Muscle layer of colon (tissue), 2 donors: ENCODE measurements around the gene PAH.

Source experiments
- H3K27ac ChIP-seq: one replicate; pipeline ENCODE4 v1.7.0; 2013; ENCODE audit warnings: low read depth, mild to moderate bottlenecking, low read length, moderate library complexity
- H3K27me3 ChIP-seq, 2 donors: one replicate each; pipeline ENCODE4 v1.7.0; 2013; ENCODE audit warnings: low read length in 2 of 2, mild to moderate bottlenecking in 2 of 2; ENCODE audit not compliant: insufficient read depth in 2 of 2, control insufficient read depth in 1 of 2
- H3K36me3 ChIP-seq: one replicate; pipeline ENCODE4 v1.7.0; 2013; ENCODE audit warnings: mild to moderate bottlenecking, low read length; ENCODE audit not compliant: insufficient read depth
- H3K4me1 ChIP-seq: one replicate; pipeline ENCODE4 v1.7.0; 2013; ENCODE audit warnings: mild to moderate bottlenecking, low read length; ENCODE audit not compliant: insufficient read depth
- H3K4me3 ChIP-seq, 2 donors: one replicate each; pipeline ENCODE4 v1.7.0; 2013; ENCODE audit warnings: low read length in 2 of 2, low read depth in 1 of 2, mild to moderate bottlenecking in 1 of 2, moderate library complexity in 1 of 2
- H3K9ac ChIP-seq: one replicate; pipeline ENCODE4 v1.7.0; 2013; ENCODE audit warnings: low read length
- H3K9me3 ChIP-seq: one replicate; pipeline ENCODE4 v1.7.0; 2013; ENCODE audit warnings: mild to moderate bottlenecking, low read length
- donor health status: abdominal sarcoma.
- donor health status: Adenocarcinoma of cecum.

The PAH gene

DNA sequence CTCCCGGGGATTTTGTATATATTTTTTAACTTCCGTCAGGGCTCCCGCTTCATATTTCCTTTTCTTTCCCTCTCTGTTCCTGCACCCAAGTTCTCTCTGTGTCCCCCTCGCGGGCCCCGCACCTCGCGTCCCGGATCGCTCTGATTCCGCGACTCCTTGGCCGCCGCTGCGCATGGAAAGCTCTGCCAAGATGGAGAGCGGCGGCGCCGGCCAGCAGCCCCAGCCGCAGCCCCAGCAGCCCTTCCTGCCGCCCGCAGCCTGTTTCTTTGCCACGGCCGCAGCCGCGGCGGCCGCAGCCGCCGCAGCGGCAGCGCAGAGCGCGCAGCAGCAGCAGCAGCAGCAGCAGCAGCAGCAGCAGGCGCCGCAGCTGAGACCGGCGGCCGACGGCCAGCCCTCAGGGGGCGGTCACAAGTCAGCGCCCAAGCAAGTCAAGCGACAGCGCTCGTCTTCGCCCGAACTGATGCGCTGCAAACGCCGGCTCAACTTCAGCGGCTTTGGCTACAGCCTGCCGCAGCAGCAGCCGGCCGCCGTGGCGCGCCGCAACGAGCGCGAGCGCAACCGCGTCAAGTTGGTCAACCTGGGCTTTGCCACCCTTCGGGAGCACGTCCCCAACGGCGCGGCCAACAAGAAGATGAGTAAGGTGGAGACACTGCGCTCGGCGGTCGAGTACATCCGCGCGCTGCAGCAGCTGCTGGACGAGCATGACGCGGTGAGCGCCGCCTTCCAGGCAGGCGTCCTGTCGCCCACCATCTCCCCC, 41.2 kb upstream of the PAH start:
- H3K27me3 ChIP-seq = peaks cover 51 to 91% of the 10 kb centered on the region in 2 donors
- H3K9me3 ChIP-seq = no peaks in the 10 kb centered on the region
- H3K4me1 ChIP-seq = peaks cover 12% of the 10 kb centered on the region
- H3K27ac ChIP-seq = no peak overlapping the region
- H3K9ac ChIP-seq = no peak overlapping the region
- no peaks in the 10 kb centered on the region for H3K36me3 ChIP-seq
- peak overlapping the region; percentile 32 to 34 for H3K4me3 ChIP-seq

DNA sequence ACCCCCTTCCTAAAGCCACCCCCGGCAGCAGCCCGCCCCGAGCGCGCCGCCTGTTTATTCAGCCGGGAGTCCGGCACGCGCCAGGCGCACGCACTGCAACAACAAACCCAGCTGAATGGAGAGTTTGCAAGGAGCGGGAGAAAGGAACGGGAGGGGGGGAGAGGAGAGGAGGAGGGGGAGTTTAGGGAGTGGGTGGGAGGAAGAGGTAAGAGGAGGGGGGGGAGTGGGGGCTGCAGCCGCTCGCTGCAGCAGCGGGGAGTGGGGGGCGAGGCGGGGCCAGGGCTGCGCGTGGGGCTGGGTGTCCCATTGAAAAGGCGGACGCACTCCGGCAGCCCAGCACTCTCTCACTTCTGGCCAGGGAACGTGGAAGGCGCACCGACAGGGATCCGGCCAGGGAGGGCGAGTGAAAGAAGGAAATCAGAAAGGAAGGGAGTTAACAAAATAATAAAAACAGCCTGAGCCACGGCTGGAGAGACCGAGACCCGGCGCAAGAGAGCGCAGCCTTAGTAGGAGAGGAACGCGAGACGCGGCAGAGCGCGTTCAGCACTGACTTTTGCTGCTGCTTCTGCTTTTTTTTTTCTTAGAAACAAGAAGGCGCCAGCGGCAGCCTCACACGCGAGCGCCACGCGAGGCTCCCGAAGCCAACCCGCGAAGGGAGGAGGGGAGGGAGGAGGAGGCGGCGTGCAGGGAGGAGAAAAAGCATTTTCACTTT, 40.5 kb upstream of the PAH start, which contains the start of gene ASCL1:
TSS of gene ASCL1 (plus strand) at position 336 of the 712 bp plus-strand sequence. CDS start 571 bp downstream, outside the sequence.
- Histone ChIP-seq H3K9ac (no peak within 1 kb of the TSS), H3K4me3 (peak within 1 kb of the TSS; percentile 32 to 34)

DNA sequence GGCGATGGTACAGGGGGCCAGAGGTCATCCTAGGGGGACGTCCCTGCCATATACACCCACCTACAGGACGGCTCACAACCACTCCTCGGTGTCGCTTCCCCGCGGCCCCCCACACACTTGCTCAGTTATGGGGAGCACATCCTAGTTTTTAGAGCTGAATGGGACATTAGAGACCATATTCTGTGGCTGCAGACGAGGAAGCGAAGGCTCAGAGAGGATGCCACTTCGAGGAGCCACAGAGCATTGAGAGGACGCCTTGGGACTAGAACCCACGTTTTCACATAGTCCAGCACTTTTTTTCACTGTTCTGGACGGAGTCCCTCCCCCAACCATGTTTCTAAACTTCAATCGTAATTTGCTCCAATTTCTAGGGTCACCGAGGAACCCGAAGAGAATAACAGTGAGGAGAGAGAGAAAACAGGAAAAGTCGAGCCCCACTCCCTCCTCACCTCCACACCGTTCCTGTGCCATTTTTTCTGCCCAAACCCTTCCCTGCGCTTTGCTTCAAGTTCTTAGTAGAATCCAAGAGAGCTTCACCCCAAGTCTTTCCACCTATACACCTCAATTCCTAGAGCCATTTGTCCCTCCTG, 39.8 kb upstream of the PAH start:
- no peak overlapping the region for H3K4me3 ChIP-seq

More for the DNA sequence above, 40.5 kb upstream of the PAH start, which contains the start of gene ASCL1:
- peaks cover 12% of the 10 kb centered on the region for H3K4me1 ChIP-seq
- no peaks in the 10 kb centered on the region for H3K36me3 ChIP-seq
- no peak within 1 kb of the TSS for H3K27ac ChIP-seq
- H3K27me3 ChIP-seq = peaks cover 44 to 88% of the 10 kb centered on the region in 2 donors
- H3K9me3 ChIP-seq = no peaks in the 10 kb centered on the region

DNA sequence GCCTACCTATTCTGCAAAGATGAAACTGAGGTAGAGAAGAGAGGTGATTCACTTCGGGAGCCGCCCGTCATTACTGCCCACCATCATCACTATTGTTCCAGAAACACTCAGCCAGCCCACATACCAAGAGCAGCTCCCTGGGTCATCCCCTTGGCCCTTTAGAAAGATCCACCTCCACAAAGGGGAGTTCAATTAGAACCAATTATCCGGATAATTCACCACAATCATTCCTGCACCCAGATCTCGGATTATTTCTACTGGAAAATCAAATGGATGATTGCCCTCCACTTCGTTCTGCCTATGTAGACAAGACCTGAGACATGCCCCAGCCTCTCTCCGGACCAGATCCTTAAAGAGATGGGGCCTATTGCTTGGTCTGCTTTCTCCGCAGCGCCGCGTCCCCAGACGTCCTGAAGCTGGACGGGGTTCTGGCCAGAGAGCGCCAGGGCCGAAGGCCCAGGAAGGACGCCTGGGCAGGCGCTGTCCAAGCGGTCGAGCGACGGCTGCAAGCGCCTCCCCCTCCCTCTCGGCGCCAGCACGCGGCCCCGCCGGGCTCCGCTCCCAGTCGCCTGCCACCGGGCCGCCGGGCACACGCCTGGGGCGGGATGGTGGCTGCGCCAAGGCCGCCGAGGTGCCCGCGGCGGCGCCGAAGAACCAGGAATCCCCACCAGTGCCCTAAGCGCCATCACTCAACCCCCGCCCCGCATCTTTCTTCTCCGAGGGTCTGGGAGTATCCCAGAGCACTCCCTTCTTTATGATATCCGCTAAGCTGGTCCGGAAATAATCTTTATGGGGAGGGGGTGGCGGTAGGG, 39.1 kb upstream of the PAH start:
- Histone ChIP-seq H3K36me3 (no peaks in the 10 kb centered on the region), H3K9ac (no peak overlapping the region), H3K27ac (no peak overlapping the region), H3K4me1 (peaks cover 5% of the 10 kb centered on the region), H3K27me3 (peaks cover 39 to 83% of the 10 kb centered on the region in 2 donors), H3K4me3 (no peak overlapping the region), H3K9me3 (no peaks in the 10 kb centered on the region)

More for the DNA sequence above, 39.8 kb upstream of the PAH start:
- H3K36me3 ChIP-seq = no peaks in the 10 kb centered on the region
- no peak overlapping the region for H3K27ac ChIP-seq
- H3K27me3 ChIP-seq = peaks cover 38 to 83% of the 10 kb centered on the region in 2 donors
- H3K9ac ChIP-seq = no peak overlapping the region
- H3K4me1 ChIP-seq = peaks cover 9% of the 10 kb centered on the region
- H3K9me3 ChIP-seq = no peaks in the 10 kb centered on the region

DNA sequence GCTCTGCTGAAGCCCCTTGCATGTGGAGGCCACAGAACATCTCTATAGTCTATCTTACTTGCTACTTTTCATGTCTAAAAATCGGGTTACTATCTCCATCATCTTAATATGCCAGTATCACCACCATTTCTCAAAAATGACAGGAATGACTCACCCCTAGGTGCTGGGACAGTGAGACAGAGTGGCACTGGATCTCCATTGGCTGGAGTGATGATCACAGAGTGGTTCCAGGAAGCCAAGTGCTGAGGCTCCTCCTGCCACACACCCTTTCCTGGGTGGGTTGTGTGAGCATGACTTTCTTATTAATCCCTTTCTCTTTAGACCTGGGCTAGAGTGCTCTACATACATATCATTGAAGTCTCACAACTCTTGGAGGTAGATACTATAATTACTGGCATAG, 37.1 kb upstream of the PAH start:
- Histone ChIP-seq H3K4me3 (no peak overlapping the region), H3K9ac (no peak overlapping the region), H3K9me3 (no peaks in the 10 kb centered on the region), H3K4me1 (peaks cover 5% of the 10 kb centered on the region), H3K27me3 (peaks cover 48 to 74% of the 10 kb centered on the region in 2 donors), H3K27ac (no peak overlapping the region), H3K36me3 (no peaks in the 10 kb centered on the region)

DNA sequence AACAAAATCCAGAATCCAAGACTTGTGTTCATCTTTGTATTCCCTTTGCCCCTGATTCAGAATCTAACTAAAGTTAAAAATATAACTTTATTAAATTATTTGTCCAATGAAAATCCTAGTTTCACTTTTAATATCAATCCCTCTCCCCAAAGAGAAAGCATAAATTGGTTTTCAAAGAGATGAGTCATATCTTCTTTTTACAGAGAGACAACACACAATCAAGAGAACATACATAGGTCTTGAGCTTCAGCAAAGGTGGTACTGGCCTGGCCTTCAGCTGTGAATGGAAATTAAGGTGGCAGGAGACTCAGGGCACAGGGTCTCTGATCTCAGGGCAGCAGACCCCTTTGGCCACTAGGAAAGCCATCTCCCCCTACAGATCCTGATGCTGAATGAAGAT, 36.2 kb upstream of the PAH start:
- Histone ChIP-seq H3K36me3 (no peaks in the 10 kb centered on the region), H3K27me3 (peaks cover 52 to 65% of the 10 kb centered on the region in 2 donors), H3K9me3 (no peaks in the 10 kb centered on the region), H3K4me1 (peaks cover 5% of the 10 kb centered on the region), H3K27ac (no peak overlapping the region), H3K9ac (no peak overlapping the region), H3K4me3 (no peak overlapping the region)

DNA sequence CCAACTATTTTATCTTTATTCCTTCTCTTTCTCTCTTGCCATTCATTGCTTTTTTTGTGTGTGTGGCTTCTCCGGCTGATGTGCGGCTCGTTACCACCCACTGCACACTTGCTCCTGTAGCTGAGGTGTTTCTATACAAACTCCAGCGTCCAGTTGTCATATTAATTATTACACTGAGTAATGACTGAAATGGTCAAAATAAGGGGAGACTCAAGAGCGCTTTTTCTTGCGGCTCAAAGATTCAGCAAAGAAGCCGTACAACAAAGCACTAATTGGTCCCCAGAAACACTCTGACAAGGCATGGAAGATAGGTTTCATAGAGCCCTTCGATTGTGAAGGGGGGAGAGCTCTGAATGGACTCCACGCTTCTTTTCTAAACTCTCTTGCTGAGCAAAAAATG, 34.8 kb upstream of the PAH start:
- H3K36me3 ChIP-seq = no peaks in the 10 kb centered on the region
- no peaks in the 10 kb centered on the region for H3K9me3 ChIP-seq
- no peak overlapping the region for H3K27ac ChIP-seq
- peaks cover under 1% of the 10 kb centered on the region for H3K4me1 ChIP-seq
- H3K4me3 ChIP-seq = no peak overlapping the region
- peaks cover 52 to 58% of the 10 kb centered on the region in 2 donors for H3K27me3 ChIP-seq
- no peak overlapping the region for H3K9ac ChIP-seq

DNA sequence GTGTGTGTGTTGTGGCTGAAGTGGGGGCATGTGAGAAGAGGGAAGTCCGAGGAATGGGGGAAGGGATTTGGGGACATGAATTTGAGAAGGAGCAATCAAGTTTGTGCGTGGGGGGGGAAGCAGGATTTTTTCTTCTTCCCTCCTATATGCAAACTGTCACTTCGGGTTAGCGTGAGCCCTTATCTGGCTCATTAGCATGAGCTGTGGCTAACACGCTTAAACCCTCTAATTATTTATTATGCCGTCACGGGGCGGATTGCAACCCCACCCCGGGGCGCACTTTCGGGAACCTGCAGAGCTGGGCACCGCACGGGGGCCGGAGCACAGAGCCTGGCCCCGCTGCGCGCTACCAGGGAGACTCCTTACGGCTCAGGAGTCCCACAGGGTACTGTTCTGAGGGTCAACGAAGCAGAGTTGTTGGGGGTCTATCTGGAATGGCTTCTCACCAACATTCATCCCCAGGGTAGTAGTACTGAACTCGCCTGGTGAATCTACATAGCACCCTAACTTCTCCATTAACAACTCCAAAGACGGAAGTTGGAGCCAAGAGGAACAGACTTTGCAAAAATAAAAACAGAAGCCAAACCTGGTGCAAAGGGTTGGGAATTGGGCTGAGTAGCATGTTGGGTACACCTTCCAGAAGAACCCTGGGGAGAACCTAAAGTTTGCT, 34.0 kb upstream of the PAH start:
- Histone ChIP-seq H3K4me3 (no peak overlapping the region), H3K27me3 (peaks cover 50% of the 10 kb centered on the region in 2 donors)

DNA sequence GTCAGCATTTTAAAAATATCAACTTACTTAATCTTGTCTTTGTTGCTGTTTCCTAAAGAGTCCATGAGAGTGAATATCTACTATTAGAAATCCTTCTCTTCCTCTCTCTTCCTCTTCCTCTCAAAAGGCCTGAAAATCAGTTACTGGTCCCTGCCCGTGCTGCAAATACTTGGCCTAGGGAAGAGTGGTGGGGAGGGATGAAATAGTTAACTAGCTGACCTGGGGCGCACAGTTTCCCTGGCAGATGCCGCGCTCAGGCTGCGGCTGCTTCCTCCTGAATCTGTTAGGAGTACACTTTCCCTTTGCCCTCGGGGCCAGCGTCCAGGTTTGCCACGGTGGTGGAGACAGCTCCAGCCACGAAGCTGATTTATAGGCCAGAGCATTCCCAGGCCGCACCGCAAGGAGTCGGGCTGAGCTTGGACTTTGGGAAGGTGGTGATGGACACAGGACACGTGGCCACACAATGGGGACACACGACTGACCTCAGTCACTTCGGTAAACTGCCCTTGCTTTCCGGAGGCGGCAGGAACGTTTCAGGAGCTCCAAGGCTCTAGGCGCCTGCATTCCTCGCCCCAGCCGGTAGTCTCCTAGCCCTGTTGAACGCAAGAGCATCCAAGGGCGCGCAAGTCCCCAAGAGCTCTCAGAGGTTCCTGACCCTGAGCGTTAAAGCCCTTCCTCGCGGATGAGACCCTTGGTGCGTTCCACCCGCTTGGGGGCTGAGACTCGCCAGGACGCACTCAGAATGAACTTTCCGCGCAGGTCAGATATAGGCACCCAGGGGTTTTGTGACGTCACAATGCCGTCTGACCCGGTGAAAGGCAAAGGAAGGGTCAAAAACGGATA, 33.3 kb upstream of the PAH start:
- no peak overlapping the region for H3K9ac ChIP-seq
- H3K4me1 ChIP-seq = no peaks in the 10 kb centered on the region
- H3K36me3 ChIP-seq = no peaks in the 10 kb centered on the region
- H3K27me3 ChIP-seq = peaks cover 42 to 43% of the 10 kb centered on the region in 2 donors
- no peaks in the 10 kb centered on the region for H3K9me3 ChIP-seq
- H3K27ac ChIP-seq = no peak overlapping the region
- no peak overlapping the region for H3K4me3 ChIP-seq

More for the DNA sequence above, 34.0 kb upstream of the PAH start:
- Histone ChIP-seq H3K4me1 (no peaks in the 10 kb centered on the region), H3K36me3 (no peaks in the 10 kb centered on the region), H3K27ac (no peak overlapping the region), H3K9ac (no peak overlapping the region), H3K9me3 (no peaks in the 10 kb centered on the region)

DNA sequence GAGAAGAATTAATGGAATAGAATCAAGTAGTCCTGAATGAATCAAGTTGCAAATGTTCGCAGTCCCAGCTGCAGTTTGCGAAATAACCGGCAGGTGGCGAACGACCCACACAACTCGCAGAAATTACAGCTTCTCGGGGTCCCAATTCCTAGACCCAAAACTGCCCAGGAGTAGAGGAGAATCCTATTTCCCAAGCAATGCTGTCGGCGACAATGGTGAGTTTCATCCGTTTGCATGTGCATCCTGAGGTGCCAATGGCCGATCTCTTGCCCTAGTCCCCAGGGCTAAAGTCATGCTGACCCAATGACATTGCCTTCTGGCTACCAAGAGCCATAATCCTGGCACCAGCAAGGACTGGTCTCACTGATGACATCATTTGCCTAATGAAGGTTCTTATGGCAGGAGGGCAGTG, 31.9 kb upstream of the PAH start:
- no peak overlapping the region for H3K9ac ChIP-seq
- no peaks in the 10 kb centered on the region for H3K36me3 ChIP-seq
- H3K27ac ChIP-seq = no peak overlapping the region
- no peaks in the 10 kb centered on the region for H3K4me1 ChIP-seq
- H3K9me3 ChIP-seq = no peaks in the 10 kb centered on the region
- peaks cover 29% of the 10 kb centered on the region in 2 donors for H3K27me3 ChIP-seq
- H3K4me3 ChIP-seq = no peak overlapping the region
